Tongue (tissue), 2 donors: ENCODE data around the gene ODAM. TPM values are rescaled to one million over a fixed set of nuclear protein-coding genes. Genes with fewer than 3 reads are reported as not detected.
"Not testable (repeated sequence)": the region's sequence is repeated elsewhere in the genome, so short reads cannot be mapped to it uniquely, and the experiment has no call there.

ENCODE experiments used
- DNase-seq: peaks from one replicate; pipeline ENCODE4 v3.0.0-alpha.2; 2015
- total RNA-seq: library from RNA; depleted of rRNA; stranded (reverse); fragments of >200 nt; gene quantifications from one replicate; pipeline ENCODE4 v1.2.3, GENCODE V29; 2014

The ODAM gene
- not detected for total RNA-seq

DNA sequence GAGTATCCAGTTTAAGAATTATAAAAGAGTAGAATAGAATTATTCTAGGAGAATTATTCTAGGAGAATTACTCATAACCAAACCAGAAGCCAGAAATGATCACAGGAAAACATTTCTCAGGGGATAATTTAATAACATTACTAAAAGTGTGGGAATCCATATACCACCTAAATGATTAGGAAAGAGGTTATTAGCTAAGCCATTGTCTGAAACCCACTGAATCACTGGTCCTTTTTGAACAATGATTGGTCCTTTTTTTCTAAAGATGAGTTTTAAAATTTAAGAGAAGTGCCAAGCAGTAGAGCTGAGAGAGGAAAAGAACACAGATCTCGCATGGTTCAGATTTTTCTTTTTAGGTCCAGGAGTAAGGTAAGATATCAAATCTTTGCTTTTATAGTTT is at the start of gene ODAM:
TSS of gene ODAM (plus strand) at position 301 of the 400 bp plus-strand sequence. CDS start 819 bp downstream, outside the sequence.
- no peak for DNase-seq

DNA sequence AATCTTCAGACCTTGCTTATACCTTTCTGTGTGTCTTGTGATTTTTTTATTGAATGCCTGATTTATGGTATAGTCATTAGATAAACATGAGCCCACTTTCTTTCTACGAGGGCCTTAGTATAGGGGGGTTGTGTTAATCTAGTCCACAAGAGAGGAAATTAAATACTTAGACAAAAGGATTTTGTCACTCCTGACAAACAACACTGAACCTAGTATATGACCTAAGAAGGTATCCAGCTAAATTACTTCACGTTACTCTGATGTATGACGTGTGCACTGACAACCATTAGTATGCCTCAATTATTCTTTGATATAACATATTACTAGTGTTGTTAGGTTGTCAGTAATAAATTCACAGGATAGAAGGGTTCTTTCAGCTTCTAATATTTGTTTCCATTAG is 44.3 kb upstream of the ODAM start:
- DNase-seq: no peak

GRCh38 chr4:70152088-70152487 is 43.4 kb upstream of the ODAM start:
- DNase-seq: no peak

DNA sequence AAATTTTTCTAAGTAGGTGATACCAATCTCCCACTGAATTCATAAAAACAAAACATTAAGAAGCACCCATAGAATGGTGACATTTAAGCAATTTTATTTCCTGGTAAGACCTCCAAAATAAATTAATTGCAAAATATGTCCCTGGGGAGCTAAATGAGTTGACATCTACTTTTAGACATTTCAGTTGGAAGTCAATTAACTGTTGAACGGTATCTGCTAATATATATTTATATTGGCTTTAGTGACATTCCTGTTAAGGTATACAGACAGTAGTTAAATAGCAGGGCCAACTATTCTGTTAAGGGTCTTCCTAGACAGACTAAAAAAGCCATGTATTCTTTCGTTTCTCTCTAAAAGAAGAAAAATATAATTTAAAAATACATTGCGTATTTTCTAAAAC is 41.6 kb upstream of the ODAM start, which contains the start of gene PRR27:
TSS of gene PRR27 (plus strand) at position 301 of the 400 bp plus-strand sequence. CDS start 139 bp downstream, outside the sequence.
- no peak for DNase-seq

- DNase-seq: no peak
These were observed 36.9 kb upstream of the ODAM start for GRCh38 chr4:70158576-70158975.

- DNase-seq: peak; percentile 3
These were observed 18.4 kb upstream of the ODAM start for GRCh38 chr4:70177090-70177489.

- DNase-seq: no peak
These were observed 17.4 kb upstream of the ODAM start for GRCh38 chr4:70178075-70178660.

- no peak for DNase-seq
These were observed 15.7 kb upstream of the ODAM start for GRCh38 chr4:70179811-70180210.

- no peak for DNase-seq
These were observed 13.7 kb upstream of the ODAM start for GRCh38 chr4:70181864-70182263.

DNA sequence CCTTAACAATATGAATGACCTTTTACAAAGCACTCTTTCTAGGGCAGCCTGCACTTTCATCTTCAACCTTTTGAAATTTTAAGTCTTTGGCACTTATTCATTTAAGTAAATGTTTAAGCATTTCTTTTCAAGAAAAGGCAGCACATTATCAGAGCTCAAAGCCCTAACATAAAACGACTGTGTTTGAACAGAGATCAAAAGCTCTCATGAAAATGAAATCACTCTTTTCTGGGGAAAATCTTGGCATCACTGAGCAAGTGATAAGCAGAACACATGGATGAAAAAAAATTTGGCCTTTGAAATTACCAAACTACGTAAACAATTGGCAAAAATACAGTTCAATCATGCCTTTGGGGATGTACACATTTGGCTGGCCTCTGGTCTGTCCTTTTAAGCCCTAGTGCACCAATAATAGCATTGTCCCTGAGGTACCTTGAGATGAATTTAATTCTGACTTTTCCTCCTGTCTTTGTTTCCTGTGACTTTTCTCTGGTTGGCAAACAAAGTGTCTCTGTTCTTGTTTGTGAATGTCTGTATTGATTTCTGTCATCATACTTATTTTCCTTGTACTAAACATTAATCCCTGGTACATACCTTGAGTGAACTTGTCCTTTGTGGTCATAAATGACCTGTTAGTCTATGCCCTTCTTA is 12.9 kb upstream of the ODAM start:
- DNase-seq: peak; percentile 11

GRCh38 chr4:70183168-70183939 is 12.2 kb upstream of the ODAM start:
- peak; percentile 43 for DNase-seq

DNA sequence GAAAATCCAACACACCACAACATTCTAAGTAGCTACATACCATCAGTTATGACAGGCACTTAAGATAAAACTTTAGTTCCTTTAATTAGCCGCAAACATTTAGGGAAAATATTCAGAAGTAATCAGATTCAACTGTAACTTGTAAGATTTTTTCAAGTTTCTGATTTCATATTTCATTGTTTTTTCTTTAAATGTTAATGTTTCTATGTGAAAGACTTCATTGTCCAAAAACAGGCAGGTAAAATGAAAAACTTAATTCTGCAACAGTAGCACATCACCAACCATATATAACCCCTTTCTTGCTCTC is 11.6 kb upstream of the ODAM start:
- no peak for DNase-seq

GRCh38 chr4:70187216-70187615 is 8.3 kb upstream of the ODAM start:
- DNase-seq: no peak

DNA sequence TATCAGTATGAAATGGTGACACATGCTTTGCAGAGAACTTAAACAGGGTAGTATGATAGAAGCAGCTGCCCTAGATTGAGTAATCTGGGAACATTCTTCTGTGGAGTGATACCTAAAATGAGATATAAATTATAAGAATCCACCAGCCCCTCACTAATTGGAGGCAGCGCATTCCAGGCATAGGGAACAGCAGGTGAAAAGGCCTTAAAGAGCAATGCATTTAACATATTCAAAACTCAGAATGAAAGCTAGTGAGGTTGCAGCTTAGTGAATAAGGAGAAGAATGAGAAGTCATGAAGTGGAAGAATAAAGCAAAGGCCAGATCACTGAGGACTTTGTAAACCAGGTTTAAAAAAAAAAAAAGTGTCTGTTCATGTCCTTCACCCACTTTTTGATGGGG is 4.9 kb upstream of the ODAM start:
- no peak for DNase-seq

- no peak for DNase-seq
These were observed 3.9 kb upstream of the ODAM start for GRCh38 chr4:70191647-70192046.

DNA sequence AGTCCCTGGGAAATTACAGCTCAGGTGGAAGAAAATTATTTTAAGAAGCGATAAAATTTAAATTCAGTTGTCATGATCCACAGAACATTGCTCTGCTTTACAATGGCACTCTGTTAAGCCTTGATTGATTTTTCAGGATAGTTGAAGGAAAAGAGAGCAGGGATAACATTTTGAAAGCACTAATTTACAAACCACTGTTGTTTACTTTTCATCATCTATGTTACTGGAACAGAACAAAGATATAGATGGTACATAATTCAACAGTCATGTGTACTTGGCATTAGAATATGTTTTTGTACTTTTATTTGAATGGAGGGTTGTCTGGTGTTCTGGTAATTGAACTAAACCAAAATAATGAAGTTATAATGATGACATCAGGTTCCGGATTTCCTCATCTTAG is 2.6 kb upstream of the ODAM start:
- no peak for DNase-seq

- DNase-seq: no peak
These were observed 1.3 kb downstream of the ODAM start for GRCh38 chr4:70196857-70197256.

DNA sequence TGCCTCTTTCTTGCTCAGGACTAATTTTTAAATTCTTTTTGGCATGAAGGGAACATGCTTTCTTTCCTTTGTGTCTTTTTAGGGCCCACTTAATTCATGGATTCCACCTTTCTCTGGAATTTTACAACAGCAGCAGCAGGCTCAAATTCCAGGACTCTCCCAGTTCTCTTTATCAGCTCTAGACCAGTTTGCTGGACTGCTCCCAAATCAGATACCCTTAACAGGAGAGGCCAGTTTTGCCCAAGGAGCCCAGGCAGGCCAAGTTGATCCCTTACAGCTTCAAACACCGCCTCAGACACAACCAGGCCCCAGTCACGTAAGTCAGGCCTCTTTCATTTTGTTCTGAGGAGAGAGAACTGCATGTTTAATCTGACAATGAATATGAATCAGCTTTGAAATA is 2.3 kb downstream of the ODAM start:
- no peak for DNase-seq

DNA sequence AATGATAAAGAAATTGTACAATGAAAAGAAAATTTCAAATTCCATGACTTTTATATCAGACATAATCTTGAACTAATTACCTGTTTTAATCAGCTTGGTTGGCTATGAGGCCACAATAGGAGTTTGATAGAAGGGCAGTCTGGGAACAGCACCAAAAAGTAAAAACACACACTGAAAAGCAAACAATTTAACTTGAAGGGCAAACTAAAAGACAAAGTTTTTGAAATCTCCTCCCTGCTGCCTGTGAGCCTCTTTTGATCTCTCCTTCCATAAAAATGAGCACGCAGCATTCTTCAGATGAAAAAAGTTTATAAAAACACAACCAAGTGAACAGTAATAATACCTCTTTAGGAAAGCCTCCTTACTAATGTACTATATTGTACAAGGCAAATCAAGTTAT is 8.1 kb downstream of the ODAM start:
- DNase-seq: no peak

DNA sequence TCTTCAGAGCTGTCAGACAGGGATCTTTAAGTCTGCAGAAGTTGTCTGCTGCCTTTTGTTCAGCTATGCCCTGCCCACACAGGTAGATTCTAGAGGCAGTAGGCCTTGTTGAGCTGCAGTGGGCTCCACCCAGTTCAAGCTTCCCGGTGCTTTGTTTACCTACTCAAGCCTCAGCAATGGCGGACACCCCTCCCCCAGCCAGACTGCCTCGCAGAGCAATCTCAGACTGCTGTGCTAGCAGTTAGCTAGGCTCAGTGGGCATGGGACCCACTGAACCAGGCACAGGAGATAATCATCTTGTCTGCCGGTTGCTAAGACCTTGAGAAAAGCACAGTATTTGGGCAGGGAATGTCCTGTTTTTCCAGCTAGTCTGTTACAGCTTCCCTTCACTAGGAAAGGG is 17.2 kb downstream of the ODAM start:
- DNase-seq: not testable (repeated sequence)

- not testable (repeated sequence) for DNase-seq
These were observed 20.6 kb downstream of the ODAM start for GRCh38 chr4:70216109-70216508.

DNA sequence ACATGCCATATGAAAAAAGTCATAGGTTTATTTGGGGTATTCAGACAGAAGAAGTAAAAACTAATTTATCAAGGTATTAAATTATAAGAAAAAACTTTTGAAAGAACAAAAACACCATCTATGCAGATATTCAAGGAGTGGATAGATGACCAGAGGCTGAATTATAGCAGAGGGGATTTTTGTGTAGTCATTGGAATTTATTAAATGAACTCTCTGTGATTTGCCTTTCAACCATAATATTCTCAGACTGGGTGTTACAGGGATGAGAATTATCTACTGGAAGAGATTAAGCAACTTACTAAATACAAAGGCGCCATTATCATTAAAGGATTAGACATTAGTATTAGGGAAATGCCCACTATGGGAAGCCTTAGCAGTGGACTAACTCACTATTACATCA is 21.0 kb downstream of the ODAM start:
- DNase-seq: not testable (repeated sequence)

DNA sequence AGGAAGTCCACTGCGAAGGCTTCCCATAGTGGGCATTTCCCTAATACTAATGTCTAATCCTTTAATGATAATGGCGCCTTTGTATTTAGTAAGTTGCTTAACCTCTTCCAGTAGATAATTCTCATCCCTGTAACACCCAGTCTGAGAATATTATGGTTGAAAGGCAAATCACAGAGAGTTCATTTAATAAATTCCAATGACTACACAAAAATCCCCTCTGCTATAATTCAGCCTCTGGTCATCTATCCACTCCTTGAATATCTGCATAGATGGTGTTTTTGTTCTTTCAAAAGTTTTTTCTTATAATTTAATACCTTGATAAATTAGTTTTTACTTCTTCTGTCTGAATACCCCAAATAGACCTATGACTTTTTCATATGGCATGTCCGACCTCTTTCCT is 25.9 kb downstream of the ODAM start:
- DNase-seq: not testable (repeated sequence)

DNA sequence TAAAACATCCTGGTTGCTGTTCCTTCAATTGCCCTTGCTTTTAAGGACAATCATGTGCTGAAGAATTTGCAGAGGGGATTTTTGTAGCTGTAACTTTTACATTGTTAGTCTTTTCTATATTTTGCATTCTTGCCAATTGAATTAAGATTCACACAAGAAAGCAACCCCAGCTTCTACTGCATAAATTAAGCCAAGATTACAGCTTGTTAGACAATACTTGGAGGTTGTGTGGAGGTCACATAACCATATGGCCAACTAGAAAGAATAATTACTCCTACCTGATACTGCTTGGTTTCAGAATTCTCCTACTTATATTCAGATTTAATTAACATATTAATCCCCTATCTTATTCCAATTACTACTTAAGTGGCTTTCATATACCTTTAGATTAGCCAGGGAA is 26.3 kb downstream of the ODAM start:
- DNase-seq: not testable (repeated sequence)
